DND-41 (cell line): ENCODE measurements around the gene NELFA.

Source experiments
- ATAC-seq: fragments of 200-7000 bp; cut with Tn5 transposase; 3 replicates; pipeline ENCODE4 v1.9.1; 2021; ENCODE audit warnings: low read depth; ENCODE audit not compliant: insufficient read depth
- DNase-seq: peaks from one replicate; pipeline ENCODE4 v3.0.0-alpha.2; 2020
- H2AFZ ChIP-seq: 2 replicates; pipeline ENCODE4 v1.6.0; 2012; ENCODE audit warnings: low read depth, low read length
- H3K27ac ChIP-seq: 2 replicates; pipeline ENCODE4 v1.5.1; 2012; ENCODE audit warnings: low read length, inconsistent platforms
- H3K27me3 ChIP-seq: fragments of 200-600 bp; sonication (generic); 2 replicates; pipeline ENCODE4 v1.6.0; 2012; ENCODE audit warnings: low read length, mild to moderate bottlenecking, inconsistent platforms; ENCODE audit not compliant: insufficient read depth, poor library complexity
- H3K36me3 ChIP-seq: 2 replicates; pipeline ENCODE4 v1.5.1; 2012; ENCODE audit warnings: low read length, inconsistent platforms; ENCODE audit not compliant: insufficient read depth
- H3K4me1 ChIP-seq: 2 replicates; pipeline ENCODE4 v1.5.1; 2012; ENCODE audit warnings: mild to moderate bottlenecking, low read length; ENCODE audit not compliant: insufficient read depth
- H3K4me2 ChIP-seq: 2 replicates; pipeline ENCODE4 v1.6.0; 2012; ENCODE audit warnings: mild to moderate bottlenecking, moderate library complexity, low read length, inconsistent platforms; ENCODE audit not compliant: insufficient read depth
- H3K4me3 ChIP-seq, 2 experiments: fragments of 200-600 bp in 1 of 2; shearing (Covaris generic) in 1 of 2; 2 replicates each; pipeline ENCODE4 v1.5.1; 2012 to 2016; ENCODE audit warnings: inconsistent platforms in 2 of 2, low read length in 2 of 2, mild to moderate bottlenecking in 2 of 2, low read depth in 1 of 2, moderate library complexity in 1 of 2
- H3K79me2 ChIP-seq: 2 replicates; pipeline ENCODE4 v1.6.0; 2012; ENCODE audit warnings: low read length, inconsistent platforms; ENCODE audit not compliant: insufficient read depth
- H3K9ac ChIP-seq: 2 replicates; pipeline ENCODE4 v1.6.0; 2012; ENCODE audit warnings: low read depth, mild to moderate bottlenecking, inconsistent platforms, low read length, moderate library complexity
- H3K9me3 ChIP-seq: 2 replicates; pipeline ENCODE4 v1.5.1; 2012; ENCODE audit warnings: low read length, moderate library complexity, mild to moderate bottlenecking, inconsistent platforms; ENCODE audit not compliant: insufficient read depth, severe bottlenecking
- H4K20me1 ChIP-seq: 2 replicates; pipeline ENCODE4 v1.6.0; 2012; ENCODE audit warnings: low read length; ENCODE audit not compliant: insufficient read depth
- CTCF ChIP-seq: IDR thresholded peaks from 2 replicates; pipeline ENCODE4 v1.5.1; 2012; ENCODE audit warnings: borderline replicate concordance, low read length, moderate library complexity, mild to moderate bottlenecking; ENCODE audit not compliant: poor library complexity, severe bottlenecking; ENCODE audit errors: extremely low read depth
- EZH2 ChIP-seq: IDR thresholded peaks from 3 replicates; pipeline ENCODE4 v1.6.1; 2012; ENCODE audit warnings: borderline replicate concordance, low read depth, mild to moderate bottlenecking, moderate library complexity, low read length, inconsistent platforms; ENCODE audit not compliant: severe bottlenecking

Gene NELFA

GRCh38 chr4:1979477-1980196 is 29.1 kb downstream of the NELFA start:
- H3K27ac ChIP-seq, result no peak overlapping the region

DNA sequence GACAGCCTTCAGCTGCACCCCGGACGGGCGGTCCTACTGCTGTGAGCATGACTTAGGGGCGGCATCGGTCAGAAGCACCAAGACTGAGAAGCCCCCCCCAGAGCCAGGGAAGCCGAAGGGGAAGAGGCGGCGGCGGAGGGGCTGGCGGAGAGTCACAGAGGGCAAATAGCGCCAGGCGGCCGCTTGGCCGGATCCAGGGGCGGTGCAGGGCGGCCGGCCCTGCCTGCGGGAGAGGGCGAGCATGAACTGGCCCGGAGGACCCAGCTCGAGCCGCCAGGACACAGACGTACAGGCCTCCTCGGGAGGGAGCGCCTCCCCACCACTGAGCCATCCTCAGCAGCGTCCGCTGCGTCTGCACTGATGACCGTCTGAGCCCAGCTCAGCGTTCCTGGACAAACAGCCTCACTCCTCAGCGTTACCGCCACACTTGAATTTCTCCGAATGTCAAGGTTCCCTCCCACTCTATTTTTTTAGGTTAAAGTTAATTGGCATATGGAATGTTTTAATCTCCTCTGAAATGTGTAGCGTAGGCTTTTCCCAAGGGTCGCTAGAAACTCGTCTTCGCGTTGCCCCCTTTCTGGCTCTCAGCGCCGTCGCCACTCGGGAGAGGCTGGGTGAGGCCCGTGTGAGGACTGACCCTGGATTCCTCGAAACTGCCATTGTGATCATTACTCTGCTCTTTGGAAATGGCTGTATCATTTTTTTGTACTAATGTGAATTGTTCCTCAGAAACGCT is 29.9 kb downstream of the NELFA start:
- Histone ChIP-seq H3K36me3 (peaks cover 99% of the 10 kb centered on the region), H4K20me1 (peaks cover 71% of the 10 kb centered on the region), H3K79me2 (peaks cover 15% of the 10 kb centered on the region; the same call in 1 of the 2 replicates), H3K9ac (no peak overlapping the region), H3K9me3 (no peaks in the 10 kb centered on the region), H3K4me3 (no peak overlapping the region), H3K27me3 (no peaks in the 10 kb centered on the region), H3K27ac (no peak overlapping the region), H2AFZ (no peak overlapping the region), H3K4me1 (no peaks in the 10 kb centered on the region), H3K4me2 (no peak overlapping the region)
- DNase-seq (no peak), ATAC-seq (no peak)
- no peak for TF ChIP-seq CTCF
- TF ChIP-seq EZH2, result no peak

More at GRCh38 chr4:1979477-1980196, 29.1 kb downstream of the NELFA start:
- Histone ChIP-seq H3K4me2 (no peak overlapping the region), H3K9ac (no peak overlapping the region), H4K20me1 (peaks cover 73% of the 10 kb centered on the region), H3K4me1 (no peaks in the 10 kb centered on the region), H3K9me3 (no peaks in the 10 kb centered on the region), H3K36me3 (peaks cover 99% of the 10 kb centered on the region), H2AFZ (no peak overlapping the region), H3K27me3 (no peaks in the 10 kb centered on the region), H3K79me2 (peaks cover 15% of the 10 kb centered on the region; the same call in 1 of the 2 replicates), H3K4me3 (no peak overlapping the region)
- ATAC-seq (no peak), DNase-seq (no peak)
- TF ChIP-seq CTCF, result no peak
- no peak for TF ChIP-seq EZH2

DNA sequence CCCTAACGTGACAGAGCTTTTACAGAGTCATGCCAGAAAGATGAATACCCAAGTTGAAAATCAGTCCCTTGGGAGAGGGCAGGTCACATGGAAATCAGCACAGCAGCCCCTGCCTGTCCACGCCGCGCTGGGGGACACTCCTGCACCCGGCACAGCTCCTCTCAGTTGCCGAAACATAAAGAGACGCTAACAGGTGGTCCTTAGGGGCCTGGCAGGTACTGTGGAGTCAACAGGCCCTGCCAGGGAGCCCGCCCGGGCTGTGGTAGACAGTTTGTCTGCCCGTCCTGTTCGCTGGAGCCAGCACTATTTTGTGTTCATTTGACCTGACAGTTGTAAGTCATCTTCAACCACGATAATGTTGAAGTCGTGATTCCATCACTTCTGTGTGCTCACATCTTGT is 30.5 kb downstream of the NELFA start:
- no peaks in the 10 kb centered on the region for H3K27me3 ChIP-seq
- H2AFZ ChIP-seq, result no peak overlapping the region
- H3K4me3 ChIP-seq, result no peak overlapping the region
- DNase-seq (no peak), ATAC-seq (no peak)
- no peak overlapping the region for H3K4me2 ChIP-seq
- H3K79me2 ChIP-seq, result peaks cover 15% of the 10 kb centered on the region
- H3K36me3 ChIP-seq, result peaks cover 99% of the 10 kb centered on the region
- H3K9ac ChIP-seq, result no peak overlapping the region
- no peaks in the 10 kb centered on the region for H3K4me1 ChIP-seq
- peaks cover 71% of the 10 kb centered on the region for H4K20me1 ChIP-seq
- no peaks in the 10 kb centered on the region for H3K9me3 ChIP-seq
- TF ChIP-seq CTCF (no peak), EZH2 (no peak)
- H3K27ac ChIP-seq, result no peak overlapping the region
